ENCODE measurements around the gene ADCY2. TPM values are rescaled to one million over a fixed set of nuclear protein-coding genes. Genes with fewer than 3 reads are reported as not detected.

Gene ADCY2
- total RNA-seq, 1 experiment from 2014 or later: 0.34 TPM

DNA sequence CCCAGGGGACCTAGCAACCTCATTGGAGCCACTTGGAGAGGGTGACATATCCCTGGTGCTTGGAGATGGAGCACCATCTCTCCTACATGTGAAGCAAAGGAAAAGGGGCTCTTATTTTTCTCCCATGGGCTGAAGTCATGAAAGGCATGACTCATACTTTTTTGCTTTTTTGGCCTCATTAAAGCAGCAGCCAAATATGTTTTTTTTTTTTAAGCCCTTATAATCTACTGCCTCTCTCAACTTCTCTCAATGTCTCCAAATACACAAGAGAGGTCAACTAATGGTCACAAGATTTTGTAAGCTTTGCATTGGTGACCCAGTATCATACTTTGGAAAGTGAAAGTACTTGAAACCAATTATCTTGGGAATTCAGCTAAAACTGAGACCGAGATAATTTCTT lies 456.6 kb downstream of the ADCY2 start:
- Histone ChIP-seq H3K4me1 (ENCODE audit: insufficient read depth, low read length, poor library complexity, severe bottlenecking) (no peaks in the 10 kb centered on the region), H3K9me3 (ENCODE audit: low read depth, low read length, poor library complexity, severe bottlenecking) (no peaks in the 10 kb centered on the region), H3K4me3 (ENCODE audit: low read depth, low read length, poor library complexity, severe bottlenecking) (no peak overlapping the region), H3K27me3 (replicated peaks; ENCODE audit: insufficient read depth, low read depth, low read length, poor library complexity) (peaks cover 11% of the 10 kb centered on the region), H3K36me3 (ENCODE audit: insufficient read depth, low read length, poor library complexity, severe bottlenecking) (no peaks in the 10 kb centered on the region), H3K27ac (ENCODE audit: low read depth, low read length, poor library complexity, severe bottlenecking) (no peak overlapping the region)
- ChIA-PET CTCF (no interaction called here), POLR2A (ENCODE audit: low non-redundant PET) (no interaction called here)
- no peak for DNase-seq (ENCODE audit: low spot score)
- TF ChIP-seq, protein P1, sequence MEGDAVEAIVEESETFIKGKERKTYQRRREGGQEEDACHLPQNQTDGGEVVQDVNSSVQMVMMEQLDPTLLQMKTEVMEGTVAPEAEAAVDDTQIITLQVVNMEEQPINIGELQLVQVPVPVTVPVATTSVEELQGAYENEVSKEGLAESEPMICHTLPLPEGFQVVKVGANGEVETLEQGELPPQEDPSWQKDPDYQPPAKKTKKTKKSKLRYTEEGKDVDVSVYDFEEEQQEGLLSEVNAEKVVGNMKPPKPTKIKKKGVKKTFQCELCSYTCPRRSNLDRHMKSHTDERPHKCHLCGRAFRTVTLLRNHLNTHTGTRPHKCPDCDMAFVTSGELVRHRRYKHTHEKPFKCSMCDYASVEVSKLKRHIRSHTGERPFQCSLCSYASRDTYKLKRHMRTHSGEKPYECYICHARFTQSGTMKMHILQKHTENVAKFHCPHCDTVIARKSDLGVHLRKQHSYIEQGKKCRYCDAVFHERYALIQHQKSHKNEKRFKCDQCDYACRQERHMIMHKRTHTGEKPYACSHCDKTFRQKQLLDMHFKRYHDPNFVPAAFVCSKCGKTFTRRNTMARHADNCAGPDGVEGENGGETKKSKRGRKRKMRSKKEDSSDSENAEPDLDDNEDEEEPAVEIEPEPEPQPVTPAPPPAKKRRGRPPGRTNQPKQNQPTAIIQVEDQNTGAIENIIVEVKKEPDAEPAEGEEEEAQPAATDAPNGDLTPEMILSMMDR (conservative IDR thresholded peaks at IDR 0.05; ENCODE audit: low read depth, low read length): no peak
- TF ChIP-seq EZH2 (IDR thresholded peaks at IDR 0.05; ENCODE audit: borderline replicate concordance, low read depth, low read length, poor library complexity, severe bottlenecking): no peak
- BruUV-seq (replicated peaks): no TSS peak
- intact Hi-C loops (cut with micrococcal nuclease; ENCODE audit: unreplicated experiment): loop anchor here (10.0 kb wide), 1 partner anchor 458 kb away; the partner anchor contains the start of gene ADCY2

DNA sequence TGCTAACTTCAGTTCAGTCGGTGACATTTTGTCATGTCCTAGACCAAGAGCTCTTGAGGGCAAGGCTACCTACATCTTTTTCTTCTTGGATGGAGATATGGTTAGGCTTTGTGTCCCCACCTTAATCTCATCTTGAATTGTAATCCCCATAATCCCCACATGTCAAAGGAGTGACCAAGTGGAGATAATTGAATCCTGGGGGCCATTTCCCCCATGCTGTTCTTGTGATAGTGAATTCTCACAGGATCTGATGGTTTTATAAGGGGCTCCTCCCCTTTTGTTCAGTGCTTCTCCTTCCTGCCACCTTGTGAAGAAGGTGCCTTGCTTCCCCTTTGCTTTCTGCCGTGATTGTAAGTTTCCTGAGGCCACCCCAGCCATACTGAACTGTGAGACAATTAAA lies 457.1 kb downstream of the ADCY2 start:
- H3K9me3 ChIP-seq (ENCODE audit: low read depth, low read length, poor library complexity, severe bottlenecking): no peaks in the 10 kb centered on the region
- DNase-seq (ENCODE audit: low spot score): no peak
- no peak overlapping the region for H3K27ac ChIP-seq (ENCODE audit: low read depth, low read length, poor library complexity, severe bottlenecking)
- no peak overlapping the region for H3K4me3 ChIP-seq (ENCODE audit: low read depth, low read length, poor library complexity, severe bottlenecking)
- no peaks in the 10 kb centered on the region for H3K36me3 ChIP-seq (ENCODE audit: insufficient read depth, low read length, poor library complexity, severe bottlenecking)
- POLR2A ChIA-PET (ENCODE audit: low non-redundant PET): no interaction called here
- intact Hi-C loops (cut with micrococcal nuclease; ENCODE audit: unreplicated experiment): loop anchor here (10.0 kb wide), 1 partner anchor 458 kb away; the partner anchor contains the start of gene ADCY2
- peaks cover 11% of the 10 kb centered on the region for H3K27me3 ChIP-seq (replicated peaks; ENCODE audit: insufficient read depth, low read depth, low read length, poor library complexity)
- CTCF ChIA-PET: no interaction called here
- TF ChIP-seq, protein P1 (conservative IDR thresholded peaks at IDR 0.05; ENCODE audit: low read depth, low read length): no peak
- no peak for TF ChIP-seq EZH2 (IDR thresholded peaks at IDR 0.05; ENCODE audit: borderline replicate concordance, low read depth, low read length, poor library complexity, severe bottlenecking)
- H3K4me1 ChIP-seq (ENCODE audit: insufficient read depth, low read length, poor library complexity, severe bottlenecking): peaks cover 2% of the 10 kb centered on the region
- no TSS peak for BruUV-seq (replicated peaks)

DNA sequence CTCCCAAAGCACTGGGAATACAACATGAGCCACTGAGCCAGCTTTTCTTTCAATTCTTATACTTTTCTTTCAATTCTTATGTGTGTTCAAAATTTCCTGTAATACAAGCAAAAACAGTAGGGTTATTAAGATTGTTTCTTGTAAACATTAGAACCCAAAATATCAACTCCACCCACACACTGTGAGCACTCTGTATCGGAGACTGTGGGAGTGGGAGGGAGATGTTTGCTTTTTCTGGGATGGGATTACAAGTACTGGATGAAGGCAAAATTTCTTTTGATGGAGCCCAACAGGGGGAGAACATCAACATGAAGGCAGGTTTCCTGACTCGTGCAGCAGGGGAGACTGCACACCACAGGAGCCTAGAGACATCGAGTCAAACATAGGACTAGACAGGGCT lies 459.7 kb downstream of the ADCY2 start:
- no peak overlapping the region for H3K27ac ChIP-seq (ENCODE audit: low read depth, low read length, poor library complexity, severe bottlenecking)
- ChIA-PET POLR2A (ENCODE audit: low non-redundant PET) (interaction anchor here (0.7 kb wide), 1 partner anchor 1356 kb away, joined by 8 read pairs; no protein-coding TSS in a partner anchor), CTCF (interaction anchor here (1.4 kb wide), 1 partner anchor 31 kb away, joined by 3 read pairs; no protein-coding TSS in a partner anchor)
- intact Hi-C loops (cut with micrococcal nuclease; ENCODE audit: unreplicated experiment): loop anchor here (10.0 kb wide), 1 partner anchor 461 kb away; the partner anchor contains the start of gene ADCY2
- no peak overlapping the region for H3K4me3 ChIP-seq (ENCODE audit: low read depth, low read length, poor library complexity, severe bottlenecking)
- no peaks in the 10 kb centered on the region for H3K27me3 ChIP-seq (replicated peaks; ENCODE audit: insufficient read depth, low read depth, low read length, poor library complexity)
- H3K36me3 ChIP-seq (ENCODE audit: insufficient read depth, low read length, poor library complexity, severe bottlenecking): peaks cover 16% of the 10 kb centered on the region
- no peaks in the 10 kb centered on the region for H3K9me3 ChIP-seq (ENCODE audit: low read depth, low read length, poor library complexity, severe bottlenecking)
- BruUV-seq (replicated peaks): no TSS peak
- peaks cover 6% of the 10 kb centered on the region for H3K4me1 ChIP-seq (ENCODE audit: insufficient read depth, low read length, poor library complexity, severe bottlenecking)
- no peak for TF ChIP-seq EZH2 (IDR thresholded peaks at IDR 0.05; ENCODE audit: borderline replicate concordance, low read depth, low read length, poor library complexity, severe bottlenecking)
- TF ChIP-seq, protein P1 (conservative IDR thresholded peaks at IDR 0.05; ENCODE audit: low read depth, low read length): no peak
- DNase-seq (ENCODE audit: low spot score): no peak
